Hepatocyte (in vitro differentiated cells): ENCODE measurements around the gene MAN1C1. TPM values are rescaled to one million over a fixed set of nuclear protein-coding genes. Genes with fewer than 3 reads are reported as not detected.

Experiments
- DNase-seq: peaks from one replicate; pipeline ENCODE4 v3.0.0-alpha.2; 2016; ENCODE audit warnings: low spot score
- H2AFZ ChIP-seq: fragments of 200-600 bp; sonication (generic); 2 replicates; pipeline ENCODE4 v1.6.0; 2016; ENCODE audit warnings: antibody characterized with exemption, mild to moderate bottlenecking
- H3K27ac ChIP-seq: fragments of 200-600 bp; sonication (generic); 2 replicates; pipeline ENCODE4 v1.5.1; 2016; ENCODE audit warnings: mild to moderate bottlenecking
- H3K27me3 ChIP-seq: fragments of 200-600 bp; sonication (generic); 2 replicates; pipeline ENCODE4 v1.6.1; 2016
- H3K36me3 ChIP-seq: fragments of 200-600 bp; sonication (generic); replicated peaks from 2 replicates; pipeline ENCODE4 v1.5.1; 2016; ENCODE audit warnings: low read depth; ENCODE audit not compliant: insufficient read depth
- H3K4me1 ChIP-seq: fragments of 200-600 bp; sonication (generic); 2 replicates; pipeline ENCODE4 v1.5.1; 2016; ENCODE audit warnings: mild to moderate bottlenecking, moderate library complexity; ENCODE audit not compliant: insufficient read depth
- H3K4me2 ChIP-seq: fragments of 200-600 bp; sonication (generic); 2 replicates; pipeline ENCODE4 v1.6.0; 2016
- H3K4me3 ChIP-seq: fragments of 200-600 bp; sonication (generic); 2 replicates; pipeline ENCODE4 v1.5.1; 2016; ENCODE audit warnings: mild to moderate bottlenecking
- H3K79me2 ChIP-seq: fragments of 200-600 bp; sonication (generic); 2 replicates; pipeline ENCODE4 v1.6.0; 2017; ENCODE audit warnings: mild to moderate bottlenecking
- H3K9me2 ChIP-seq: fragments of 200-600 bp; sonication (generic); replicated peaks from 2 replicates; pipeline ENCODE4 v1.6.0; 2017; ENCODE audit warnings: mild to moderate bottlenecking; ENCODE audit not compliant: insufficient read depth
- H3K9me3 ChIP-seq: fragments of 200-600 bp; sonication (generic); 2 replicates; pipeline ENCODE4 v1.5.1; 2016; ENCODE audit warnings: low read depth, mild to moderate bottlenecking
- H4K20me1 ChIP-seq: fragments of 200-600 bp; sonication (generic); 2 replicates; pipeline ENCODE4 v1.6.0; 2016; ENCODE audit warnings: mild to moderate bottlenecking; ENCODE audit not compliant: insufficient read depth, poor library complexity, severe bottlenecking
- CTCF ChIP-seq: fragments of 200-600 bp; sonication (generic); IDR thresholded peaks from 2 replicates; pipeline ENCODE4 v1.5.1; 2016; ENCODE audit warnings: antibody characterized with exemption, mild to moderate bottlenecking; ENCODE audit not compliant: poor library complexity
- EZH2 ChIP-seq: fragments of 200-600 bp; sonication (generic); IDR thresholded peaks from 2 replicates; pipeline ENCODE4 v1.6.1; 2016; ENCODE audit warnings: antibody characterized with exemption, mild to moderate bottlenecking, borderline replicate concordance
- EZH2phosphoT487 ChIP-seq: fragments of 200-600 bp; sonication (generic); IDR thresholded peaks from one replicate; pipeline ENCODE4 v1.6.1; 2018; ENCODE audit warnings: antibody characterized with exemption, mild to moderate bottlenecking, low read depth, moderate library complexity; ENCODE audit not compliant: unreplicated experiment, severe bottlenecking
- WGBS: methylation state at CpG from one replicate; pipeline ENCODE4 v1.1.6; 2016; ENCODE audit warnings: low lambda C conversion rate; ENCODE audit errors: missing lambda C conversion rate; 5-methylcytosine and 5-hydroxymethylcytosine counted together
- polyA plus RNA-seq: library from polyadenylated mRNA; unstranded; fragments of >200 nt; fragmentation: Nextera tagmentation; extraction: Ambion mirVana; gene quantifications from 2 replicates; pipeline ENCODE4 v1.2.1, GENCODE V29; 2016
- total RNA-seq: library from RNA; depleted of rRNA; stranded (reverse); fragments of >200 nt; gene quantifications from 2 replicates; pipeline ENCODE4 v1.2.3, GENCODE V29; 2014

Gene MAN1C1
- total and polyA plus RNA-seq, 2 experiments from 2014 or later, result 20.6 to 29.3 TPM

GRCh38 chr1:25723250-25723880, 106.8 kb downstream of the MAN1C1 start:
- Histone ChIP-seq H3K79me2 (no peaks in the 10 kb centered on the region), H3K9me2 (no peaks in the 10 kb centered on the region), H3K9me3 (no peaks in the 10 kb centered on the region), H3K4me1 (peaks cover 17% of the 10 kb centered on the region), H4K20me1 (no peaks in the 10 kb centered on the region), H3K4me2 (no peak overlapping the region), H3K27me3 (no peaks in the 10 kb centered on the region), H2AFZ (no peak overlapping the region), H3K27ac (no peak overlapping the region), H3K36me3 (no peaks in the 10 kb centered on the region), H3K4me3 (no peak overlapping the region)
- no peak for DNase-seq
- TF ChIP-seq EZH2, result no peak
- WGBS, result 80% methylated on average over 4 of the region's 4 CpGs

- peaks cover 20% of the 10 kb centered on the region for H3K4me1 ChIP-seq
- no peak overlapping the region for H3K27ac ChIP-seq
- H3K4me2 ChIP-seq, result no peak overlapping the region
- no peaks in the 10 kb centered on the region for H3K36me3 ChIP-seq
- TF ChIP-seq CTCF (no peak), EZH2phosphoT487 (no peak), EZH2 (no peak)
- no peaks in the 10 kb centered on the region for H4K20me1 ChIP-seq
- no peaks in the 10 kb centered on the region for H3K9me3 ChIP-seq
- H3K27me3 ChIP-seq, result no peaks in the 10 kb centered on the region
- DNase-seq, result no peak
- no peaks in the 10 kb centered on the region for H3K79me2 ChIP-seq
- H3K9me2 ChIP-seq, result no peaks in the 10 kb centered on the region
- no peak overlapping the region for H2AFZ ChIP-seq
- no peak overlapping the region for H3K4me3 ChIP-seq
- WGBS, result 93% methylated on average over 7 of the region's 7 CpGs
Measured at GRCh38 chr1:25724201-25724600, 107.6 kb downstream of the MAN1C1 start.

GRCh38 chr1:25724966-25725365, 108.4 kb downstream of the MAN1C1 start:
- Histone ChIP-seq H3K27me3 (no peaks in the 10 kb centered on the region), H3K79me2 (no peaks in the 10 kb centered on the region), H3K9me2 (no peaks in the 10 kb centered on the region), H4K20me1 (no peaks in the 10 kb centered on the region), H3K4me3 (no peak overlapping the region), H2AFZ (no peak overlapping the region), H3K36me3 (no peaks in the 10 kb centered on the region), H3K27ac (no peak overlapping the region), H3K9me3 (no peaks in the 10 kb centered on the region), H3K4me2 (no peak overlapping the region), H3K4me1 (peaks cover 20% of the 10 kb centered on the region)
- DNase-seq, result no peak
- WGBS, result 92% methylated on average over 2 of the region's 2 CpGs
- TF ChIP-seq EZH2 (no peak), EZH2phosphoT487 (no peak), CTCF (no peak)

- Histone ChIP-seq H3K9me2 (no peaks in the 10 kb centered on the region), H3K4me2 (no peak overlapping the region), H3K4me3 (no peak overlapping the region), H3K4me1 (peaks cover 20% of the 10 kb centered on the region), H3K27ac (no peak overlapping the region), H3K36me3 (no peaks in the 10 kb centered on the region), H3K79me2 (no peaks in the 10 kb centered on the region), H2AFZ (no peak overlapping the region), H4K20me1 (no peaks in the 10 kb centered on the region), H3K27me3 (no peaks in the 10 kb centered on the region), H3K9me3 (no peaks in the 10 kb centered on the region)
- no peak for DNase-seq
- WGBS, result 95% methylated on average over 8 of the region's 8 CpGs
- TF ChIP-seq CTCF (no peak), EZH2phosphoT487 (no peak), EZH2 (no peak)
Measured at GRCh38 chr1:25725482-25725881, 108.9 kb downstream of the MAN1C1 start.
